NCI-H446 treated with DMSO at 0.1 percent for 48 hours (cell line): ENCODE data around the gene ZNF488.

Experiments
- DNase-seq: peaks from one replicate; lab custom pipeline; 2025; lab: John Stamatoyannopoulos, UW

Gene ZNF488

GRCh38 chr10:47381427-47382379, 2.4 kb downstream of the ZNF488 start:
- no peak for DNase-seq

GRCh38 chr10:47381103-47381395, 3.0 kb downstream of the ZNF488 start:
- DNase-seq: no peak

DNA sequence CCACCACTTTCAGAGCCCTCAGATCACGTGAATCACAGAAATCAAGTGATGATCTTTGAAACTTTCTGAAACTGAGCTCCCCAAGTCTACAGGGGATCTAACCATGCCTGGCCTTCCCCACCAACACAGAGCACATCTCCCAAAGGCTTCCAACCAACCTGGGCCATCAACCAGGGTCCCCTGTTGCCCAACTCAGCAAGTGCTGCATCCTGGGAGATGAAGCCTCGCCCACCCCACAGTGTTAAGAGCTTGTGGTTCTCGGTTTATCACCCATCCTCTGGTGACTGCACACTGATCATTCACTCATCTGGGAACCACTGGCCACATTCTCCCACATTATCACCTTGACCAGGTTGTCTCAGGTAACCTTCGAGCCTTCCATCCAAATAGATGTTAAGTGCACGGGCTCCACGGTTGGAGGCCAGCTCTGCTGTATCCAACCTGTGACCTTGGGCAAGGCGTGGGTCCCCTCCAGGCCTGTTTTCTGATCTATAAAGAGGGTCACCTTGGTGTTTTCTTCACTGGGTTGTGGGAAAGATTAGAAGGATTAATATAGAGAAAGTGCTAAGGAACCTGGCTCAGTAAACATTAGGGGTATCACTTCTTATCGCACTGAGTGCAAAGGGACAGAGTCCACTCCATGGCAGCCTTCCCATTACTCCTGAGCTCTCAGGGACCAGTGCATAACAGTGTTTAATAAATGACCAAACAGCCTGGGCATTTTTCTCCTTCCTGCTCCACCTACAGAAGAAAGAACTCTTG, 3.6 kb downstream of the ZNF488 start:
- no peak for DNase-seq

DNA sequence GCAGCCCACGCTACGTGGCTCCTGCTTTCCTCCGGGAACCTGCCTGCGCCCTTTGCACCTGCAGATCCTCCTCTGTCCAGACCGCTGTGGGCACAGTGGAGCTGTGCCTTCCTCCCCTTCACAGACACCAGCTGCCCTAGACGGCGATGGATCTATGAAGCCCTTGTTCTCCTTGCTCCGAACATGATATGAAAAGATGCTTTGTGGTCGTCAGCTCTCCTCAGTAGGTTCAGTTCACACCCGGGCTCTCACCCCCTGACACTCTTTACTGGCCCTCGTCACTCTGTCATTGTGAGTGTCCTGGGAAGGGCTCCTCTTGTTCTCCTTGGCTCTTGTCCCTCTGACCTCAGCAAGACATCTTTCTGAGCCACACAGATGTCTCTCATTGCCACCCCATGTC, 4.2 kb downstream of the ZNF488 start:
- DNase-seq: no peak

GRCh38 chr10:47379445-47379785, 4.7 kb downstream of the ZNF488 start:
- no peak for DNase-seq

DNA sequence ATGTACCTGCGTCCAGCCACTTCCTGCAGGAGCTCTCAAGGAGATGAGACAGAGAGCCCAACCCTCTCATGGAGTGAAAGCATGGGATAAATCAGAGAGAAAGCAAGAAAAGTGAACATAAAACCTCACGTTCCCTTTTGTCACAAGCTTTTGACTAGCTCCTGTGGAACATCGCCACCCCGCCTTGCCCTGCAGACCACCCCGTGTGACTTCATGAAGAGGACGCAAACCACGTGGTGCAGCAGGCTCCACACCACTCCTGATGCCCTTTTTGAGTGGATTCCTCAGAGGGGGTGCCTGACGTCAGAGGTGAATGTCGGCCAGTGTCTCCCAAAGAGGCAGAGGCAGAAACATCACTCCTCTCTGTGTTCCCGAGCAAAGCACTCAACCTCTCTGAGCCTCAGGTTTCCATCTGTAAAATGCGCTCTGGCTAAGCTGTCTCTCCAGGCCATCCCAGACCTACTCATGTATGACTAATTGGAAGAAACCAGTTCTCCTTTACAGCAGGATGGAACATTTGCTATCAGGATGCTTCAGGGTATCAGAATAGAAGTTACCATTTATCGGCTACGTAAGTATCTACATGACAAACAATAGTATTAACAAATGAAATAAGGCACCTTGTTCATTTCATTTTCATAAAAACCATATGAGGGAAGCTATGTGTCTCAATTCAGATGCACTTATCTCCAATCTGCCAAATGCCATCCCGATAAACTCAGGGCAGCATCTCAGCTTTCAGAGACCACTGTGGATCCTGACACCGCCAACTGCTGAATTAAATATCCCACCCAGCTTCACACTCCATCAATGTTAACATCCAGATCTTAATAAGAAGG, 5.3 kb downstream of the ZNF488 start:
- DNase-seq: no peak

GRCh38 chr10:47378183-47378510, 5.9 kb downstream of the ZNF488 start:
- DNase-seq: no peak

DNA sequence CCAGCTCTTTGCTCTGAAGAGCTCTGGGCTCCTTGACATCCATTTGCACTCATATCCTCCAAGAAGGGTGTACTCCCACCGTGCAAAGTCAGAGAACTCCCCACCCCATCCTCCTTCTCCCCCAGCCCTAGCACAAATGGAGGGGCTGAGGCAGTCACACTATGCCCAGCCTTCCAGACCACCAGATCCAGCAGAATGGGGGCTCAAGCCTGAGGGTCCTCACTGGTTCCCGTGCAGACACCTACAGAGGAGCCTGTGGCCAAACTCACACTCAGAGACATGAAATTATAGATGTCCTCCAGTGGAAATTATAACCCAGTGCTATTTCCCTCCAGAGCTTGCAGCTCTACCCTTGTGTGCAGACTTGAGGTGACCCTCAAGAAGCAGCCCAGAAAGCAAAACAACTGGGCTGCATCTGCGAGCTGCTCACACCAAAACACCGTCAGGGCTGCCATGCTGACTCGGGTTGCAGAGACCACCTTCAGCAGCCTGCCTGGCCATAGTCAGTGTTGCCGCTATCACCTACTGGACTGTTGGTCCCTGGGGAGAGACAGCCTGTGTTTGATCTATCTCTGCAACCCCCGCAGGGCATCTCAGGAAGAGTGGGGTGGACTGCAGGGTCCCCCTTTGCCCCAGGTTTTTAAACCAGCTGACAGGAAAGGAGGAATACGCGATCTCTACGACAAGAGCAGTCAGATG, 7.4 kb downstream of the ZNF488 start:
- DNase-seq: no peak

DNA sequence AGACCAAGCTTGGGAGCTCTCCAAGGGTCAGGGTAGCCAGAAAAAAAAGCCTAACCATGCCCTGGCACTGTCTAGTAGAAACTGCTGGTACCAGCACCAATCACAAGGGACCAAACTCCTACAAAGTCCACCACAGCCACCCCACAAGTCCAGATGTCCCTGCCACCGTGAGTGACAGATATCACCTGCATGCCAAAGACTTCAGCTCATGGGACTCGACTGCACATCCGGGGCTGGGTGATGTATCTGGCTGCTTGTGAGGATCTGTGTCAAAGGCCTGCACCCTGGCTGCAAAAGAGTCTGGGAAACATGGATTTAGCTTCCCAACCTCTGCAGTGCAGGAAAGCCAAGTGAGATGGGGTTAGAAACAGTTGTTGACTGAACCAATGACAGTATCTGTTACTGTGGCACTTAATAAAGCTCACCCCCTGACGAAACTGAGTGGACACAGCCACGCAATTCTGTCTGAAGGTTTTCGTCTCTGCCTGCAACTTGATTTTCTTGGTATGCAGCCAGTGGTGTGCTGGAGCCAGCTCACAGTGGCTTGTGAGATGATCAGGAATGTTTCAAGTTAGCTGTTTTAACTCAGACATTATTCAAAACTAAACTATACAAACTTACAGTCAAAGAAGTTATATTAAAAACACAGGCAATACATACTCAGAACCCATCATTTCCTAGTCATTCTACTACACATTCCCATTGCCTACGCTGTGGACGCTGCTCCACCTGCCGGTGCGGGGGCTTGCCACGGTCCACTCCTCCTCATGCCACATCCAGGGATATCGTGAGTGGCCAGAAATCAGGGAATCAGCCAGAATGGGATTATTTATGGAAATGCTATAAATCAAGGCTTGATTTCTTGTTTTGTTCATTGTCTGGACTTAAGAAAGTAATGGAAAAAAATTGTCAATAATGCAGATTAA, 9.2 kb downstream of the ZNF488 start:
- no peak for DNase-seq

DNA sequence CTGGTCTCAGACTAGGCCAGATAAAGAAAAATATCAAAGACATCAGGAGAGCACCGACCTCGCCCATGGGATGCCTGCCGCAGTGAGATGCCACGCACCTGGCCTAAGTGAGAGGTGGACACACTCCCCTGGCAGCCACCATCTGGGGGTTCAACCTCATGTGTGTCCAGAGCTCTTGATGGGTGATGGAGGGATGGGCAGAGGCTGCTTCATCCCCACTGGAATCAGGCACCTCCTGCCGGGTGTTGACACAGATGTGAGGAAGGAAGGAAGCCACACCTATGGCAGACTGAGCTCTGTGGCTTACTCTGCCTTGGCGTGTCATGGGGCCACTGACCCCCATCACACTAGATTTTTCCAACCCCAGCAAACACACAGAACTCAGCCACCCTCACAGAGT, 11.4 kb downstream of the ZNF488 start:
- DNase-seq: no peak

DNA sequence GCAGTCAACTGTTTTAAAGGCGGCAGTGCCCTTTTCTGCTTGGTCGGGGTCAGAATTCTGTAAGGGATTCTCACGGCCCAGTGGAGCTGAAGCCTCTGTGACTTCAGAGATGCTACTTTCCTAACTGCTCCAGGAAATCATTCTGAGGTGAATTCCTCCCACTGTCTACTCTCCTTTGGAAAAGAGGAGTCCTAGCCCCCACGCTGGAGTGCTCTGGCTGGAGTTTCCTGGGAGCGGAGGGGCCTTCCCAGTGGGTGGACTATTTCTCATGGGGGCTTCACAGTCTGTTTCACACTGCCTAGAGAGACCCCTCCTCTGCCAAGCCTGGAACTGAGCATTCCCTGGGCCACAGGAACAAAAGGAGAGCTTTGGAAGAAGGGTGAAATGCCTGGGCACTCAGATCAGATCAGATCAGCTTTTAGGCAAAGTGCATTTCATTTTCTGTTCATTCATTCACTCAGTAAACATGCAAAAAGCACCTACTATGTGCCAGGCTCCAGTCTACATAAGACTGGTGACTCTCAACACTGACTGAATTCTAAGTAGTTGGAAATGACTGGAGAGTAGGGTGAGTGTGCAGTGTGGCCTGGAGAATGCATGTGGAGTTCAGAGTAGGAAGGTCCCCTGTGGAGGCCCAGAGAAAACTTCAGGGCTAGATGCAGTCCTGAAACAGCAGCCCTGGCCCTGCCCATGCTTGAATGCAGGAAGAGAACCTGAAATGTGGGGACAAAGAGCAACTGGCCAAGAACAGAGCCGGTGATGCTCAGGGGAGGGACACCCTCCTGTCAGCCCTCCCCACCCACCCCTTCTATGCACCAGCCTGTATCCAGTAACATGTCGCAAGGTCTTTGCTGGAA, 12.2 kb downstream of the ZNF488 start:
- no peak for DNase-seq

DNA sequence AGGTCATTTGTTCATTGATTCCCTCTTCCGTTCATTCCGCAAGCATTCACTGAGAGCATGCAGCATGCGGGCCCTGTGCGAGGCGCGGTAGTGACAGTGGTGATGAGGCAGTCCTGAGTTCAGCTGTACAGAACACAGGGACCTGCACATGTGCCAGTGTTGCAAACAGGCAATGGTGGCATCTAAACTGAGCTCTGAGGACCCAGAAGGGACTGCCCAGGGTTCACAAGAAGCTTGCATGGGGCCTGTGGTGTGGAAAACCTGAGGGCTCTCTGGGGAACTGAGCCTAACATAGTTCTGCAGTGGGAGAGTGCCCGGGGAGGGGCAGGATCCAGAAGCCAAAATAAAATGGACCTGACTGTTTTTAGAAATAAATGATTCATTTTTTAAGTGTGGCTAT, 13.2 kb downstream of the ZNF488 start:
- no peak for DNase-seq

- no peak for DNase-seq
Observed at GRCh38 chr10:47370015-47370767, 13.9 kb downstream of the ZNF488 start.

- DNase-seq: no peak
Observed at GRCh38 chr10:47369251-47369894, 14.7 kb downstream of the ZNF488 start.

DNA sequence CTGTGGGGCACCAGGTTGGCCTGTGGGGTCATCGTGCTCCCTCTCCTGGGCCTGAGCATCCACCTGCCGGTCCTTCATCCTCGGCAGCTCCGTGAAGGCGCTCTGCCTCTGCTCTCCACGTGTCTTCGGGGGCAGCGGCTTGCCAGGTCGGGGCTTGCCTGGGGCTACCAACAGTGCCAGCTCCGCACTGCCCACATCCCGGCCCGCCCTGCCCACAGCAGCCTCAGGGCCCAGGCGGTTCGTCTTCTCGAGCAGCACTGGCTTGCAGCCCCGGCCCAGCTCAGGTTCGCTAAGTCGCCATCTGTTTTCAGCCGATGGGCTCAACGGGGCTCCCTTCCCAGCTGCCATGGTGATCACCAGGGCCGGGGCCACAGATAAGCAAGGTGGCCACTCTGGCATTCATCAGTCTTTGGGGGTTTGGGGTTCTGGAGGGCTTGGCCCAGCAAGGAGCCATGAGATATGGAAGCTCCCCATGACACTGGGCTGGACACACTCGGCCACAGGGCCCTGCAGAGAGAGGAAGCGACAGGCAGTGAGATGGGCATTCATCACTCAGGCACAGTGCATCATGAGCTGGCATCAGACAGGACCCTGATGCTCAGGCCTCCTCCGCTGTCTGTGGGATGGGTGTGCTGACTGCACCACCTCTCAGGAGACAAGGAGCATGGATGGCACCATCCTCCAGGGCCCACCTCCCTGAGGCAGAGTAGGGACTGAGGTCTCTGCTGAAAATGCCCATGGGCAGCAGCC, 15.5 kb downstream of the ZNF488 start:
- no peak for DNase-seq

GRCh38 chr10:47367646-47368045, 16.4 kb downstream of the ZNF488 start:
- DNase-seq: no peak

DNA sequence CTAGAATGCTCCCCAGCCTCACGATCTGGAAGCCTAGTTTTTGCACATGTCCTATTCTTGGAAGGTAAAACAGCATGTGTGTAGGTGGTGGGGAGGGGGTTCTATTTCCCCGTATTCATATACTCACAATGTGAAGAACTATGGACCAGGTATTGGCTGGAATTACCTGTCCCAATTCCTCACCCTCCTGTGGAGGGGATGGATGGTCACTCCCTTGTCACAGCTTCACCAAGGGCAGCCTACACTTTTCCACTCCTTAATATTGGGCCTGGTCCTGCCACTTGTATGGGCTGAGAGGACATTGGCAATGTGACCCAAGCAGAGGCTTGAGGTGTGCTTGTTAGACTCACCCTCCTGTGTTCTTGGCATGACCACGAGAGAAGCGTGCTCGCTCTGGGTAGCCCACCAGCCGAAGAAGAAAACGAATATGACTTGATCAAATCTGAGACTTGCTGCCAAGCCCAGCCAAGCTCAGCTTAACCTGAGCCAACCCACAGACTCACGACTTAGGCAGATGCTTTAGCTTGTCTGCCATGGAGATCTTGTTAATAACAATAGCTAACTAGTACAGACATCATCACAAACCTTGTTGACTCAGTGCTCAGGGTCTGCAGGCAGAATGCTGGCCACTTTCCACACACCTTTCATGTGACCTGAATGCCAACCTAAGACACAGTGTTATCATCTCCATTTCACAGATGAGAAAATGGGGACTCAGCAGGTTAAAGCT, 17.2 kb downstream of the ZNF488 start:
- DNase-seq: no peak
